Suprapubic skin (tissue), 4 donors: Measurements from ENCODE around the gene ZAP70.

ENCODE experiments used
- CTCF ChIP-seq, 2 donors: fragments of 200-600 bp in 1 of 2; fragments of 450-650 bp in 1 of 2; sonication (generic) in 1 of 2; IDR thresholded peaks; one replicate each; pipeline ENCODE4 v1.5.1; 2016 to 2019; ENCODE audit warnings: antibody characterized with exemption in 2 of 2, mild to moderate bottlenecking in 1 of 2, moderate library complexity in 1 of 2
- POLR2A ChIP-seq, 2 donors: fragments of 450-650 bp; IDR thresholded peaks; one replicate each; pipeline ENCODE4 v1.6.1; 2017; ENCODE audit warnings: antibody characterized with exemption in 2 of 2, mild to moderate bottlenecking in 2 of 2, moderate library complexity in 2 of 2
- POLR2AphosphoS5 ChIP-seq, 3 donors: sonication (generic); formaldehyde crosslinking; IDR thresholded peaks; one replicate each; pipeline ENCODE4 v1.6.1; 2017; ENCODE audit warnings: antibody characterized with exemption in 3 of 3

- TF ChIP-seq POLR2A (IDR thresholded peaks at IDR 0.05) (no peak), CTCF (IDR thresholded peaks at IDR 0.05) (no peak), POLR2AphosphoS5 (IDR thresholded peaks at IDR 0.05) (no peak)
These were observed 39.5 kb upstream of the ZAP70 start for GRCh38 chr2:97673915-97674283.
